Stimulated activated CD8-positive, alpha-beta memory T cell treated with anti-CD3 and anti-CD28 coated beads, Interleukin-4, amount 100 ng/mL, for 4 hours (primary cell): ENCODE data around the gene ZNF433.
"Not testable (repeated sequence)": the region's sequence is repeated elsewhere in the genome, so short reads cannot be mapped to it uniquely, and the experiment has no call there.

ENCODE experiments used
- DNase-seq, 2 donors: peaks; one replicate each; pipeline ENCODE4 v3.0.0-alpha.2; 2020; ENCODE audit warnings: low read depth in 2 of 2, low spot score in 1 of 2

Gene ZNF433

GRCh38 chr19:12035220-12036172 is at the start of gene ZNF433:
TSS of gene ZNF433 (minus strand) at chr19:12035679. CDS start at chr19:12035539, 140 bp downstream.
- peak; percentile 33 to 41 for DNase-seq

- not testable (repeated sequence) for DNase-seq
These were observed 47.9 kb upstream of the ZNF433 start for GRCh38 chr19:12083336-12083735.

GRCh38 chr19:12077375-12077774 is 41.9 kb upstream of the ZNF433 start:
- DNase-seq, result no peak

GRCh38 chr19:12076331-12076730 is 40.9 kb upstream of the ZNF433 start:
- not testable (repeated sequence) for DNase-seq

- DNase-seq, result no peak
These were observed 40.2 kb upstream of the ZNF433 start for GRCh38 chr19:12075538-12076139.

- DNase-seq, result peak; percentile 28 to 58
These were observed 29.4 kb upstream of the ZNF433 start, which contains the start of gene ZNF844 for GRCh38 chr19:12064590-12065538. TSS of gene ZNF844 (plus strand) at chr19:12064731. CDS start at chr19:12064874, 143 bp downstream.

- DNase-seq, result no peak
These were observed 20.3 kb upstream of the ZNF433 start for GRCh38 chr19:12055784-12056183.

GRCh38 chr19:12052497-12053169 is 17.2 kb upstream of the ZNF433 start, which contains the start of gene ZNF878:
TSS of gene ZNF878 (minus strand) at chr19:12052961. CDS start at chr19:12052801, 160 bp downstream.
- peak in 1 of 2 donors; percentile 19 for DNase-seq

- no peak for DNase-seq
These were observed 16.6 kb upstream of the ZNF433 start for GRCh38 chr19:12052091-12052496.

GRCh38 chr19:12047868-12048267 is 12.4 kb upstream of the ZNF433 start:
- no peak for DNase-seq

- DNase-seq, result no peak
These were observed 8.4 kb upstream of the ZNF433 start for GRCh38 chr19:12043752-12044422.

- DNase-seq, result no peak
These were observed 7.4 kb upstream of the ZNF433 start for GRCh38 chr19:12042893-12043292.

GRCh38 chr19:12034620-12035019 is 859 bp downstream of the ZNF433 start:
- DNase-seq, result no peak

GRCh38 chr19:12034198-12034597 is 1.3 kb downstream of the ZNF433 start:
- no peak for DNase-seq

- DNase-seq, result no peak
These were observed 19.7 kb downstream of the ZNF433 start for GRCh38 chr19:12015753-12016116.

- DNase-seq, result no peak
These were observed 20.3 kb downstream of the ZNF433 start for GRCh38 chr19:12015015-12015752.

GRCh38 chr19:12000152-12000981 is 35.1 kb downstream of the ZNF433 start:
- DNase-seq, result no peak

GRCh38 chr19:11995174-11995573 is 40.3 kb downstream of the ZNF433 start:
- DNase-seq, result no peak
